Panc1 (cell line): Measurements from ENCODE around the gene SLC16A5. TPM values are rescaled to one million over a fixed set of nuclear protein-coding genes. Genes with fewer than 3 reads are reported as not detected.

Experiments
- ATAC-seq: fragments of 200-7000 bp; cut with Tn5 transposase; 2 replicates; pipeline ENCODE4 v1.9.1; 2020; ENCODE audit warnings: mild to moderate bottlenecking, moderate library complexity
- BruUV-seq: library from RNA; stranded (reverse); fragments of 400-500 nt; replicated peaks from 2 replicates; lab custom pipeline; 2021; lab: Mats Ljungman, UMichigan
- CTCF ChIA-PET: fragments of 300-600 bp; sonication (Branson Sonifier 250); formaldehyde crosslinking; loops from one replicate; lab custom pipeline; 2022; ENCODE audit warnings: antibody characterized with exemption; lab: Charles Lee
- POLR2A ChIA-PET: fragments of 300-600 bp; sonication (Branson Sonifier 250); formaldehyde crosslinking; loops from one replicate; lab custom pipeline; 2022; ENCODE audit warnings: antibody characterized with exemption; lab: Charles Lee
- DNase-seq: peaks from one replicate; pipeline ENCODE4 v3.0.0-alpha.2; 2010; ENCODE audit warnings: low read depth, low spot score
- H3K27ac ChIP-seq: 2 replicates; pipeline ENCODE4 v1.5.1; 2011; ENCODE audit warnings: mild to moderate bottlenecking, low read length, inconsistent platforms
- H3K27me3 ChIP-seq: fragments of 200-500 bp; sonication (Bioruptor generic); 2 replicates; pipeline ENCODE4 v1.6.0; 2014; ENCODE audit warnings: low read length, inconsistent platforms; ENCODE audit not compliant: control insufficient read depth, insufficient read depth
- H3K36me3 ChIP-seq: fragments of 200-500 bp; sonication (Bioruptor generic); 2 replicates; pipeline ENCODE4 v1.5.1; 2014; ENCODE audit warnings: inconsistent platforms, mild to moderate bottlenecking, low read length, moderate library complexity; ENCODE audit not compliant: control insufficient read depth, insufficient read depth
- H3K4me1 ChIP-seq: 2 replicates; pipeline ENCODE4 v1.5.1; 2011; ENCODE audit warnings: inconsistent platforms, mild to moderate bottlenecking, low read length, moderate library complexity; ENCODE audit not compliant: control insufficient read depth, insufficient read depth
- H3K4me3 ChIP-seq, 2 experiments: 2 replicates each; pipeline ENCODE4 v1.5.1; 2011 to 2012; ENCODE audit warnings: low read depth in 2 of 2, low read length in 2 of 2, mild to moderate bottlenecking in 2 of 2, inconsistent platforms in 1 of 2, moderate library complexity in 1 of 2
- H3K9me3 ChIP-seq: fragments of 200-500 bp; sonication (Bioruptor generic); 2 replicates; pipeline ENCODE4 v1.5.1; 2014; ENCODE audit warnings: low read depth, mild to moderate bottlenecking, inconsistent platforms, low read length, moderate library complexity; ENCODE audit not compliant: control insufficient read depth, insufficient read depth
- CTCF ChIP-seq: fragments of 450-650 bp; IDR thresholded peaks from 2 replicates; pipeline ENCODE4 v1.5.1; 2017; ENCODE audit warnings: mild to moderate bottlenecking
- POLR2AphosphoS5 ChIP-seq: IDR thresholded peaks from 2 replicates; pipeline ENCODE4 v1.6.1; 2012; ENCODE audit warnings: mild to moderate bottlenecking, low read depth, low read length, moderate library complexity
- REST ChIP-seq, 2 experiments: IDR thresholded peaks; 2 replicates each; pipeline ENCODE4 v1.6.1; 2011 to 2012; ENCODE audit warnings: low read depth in 2 of 2, control low read depth in 1 of 2, low read length in 1 of 2, mild to moderate bottlenecking in 1 of 2, moderate library complexity in 1 of 2; ENCODE audit not compliant: insufficient read depth in 1 of 2
- SIN3A ChIP-seq: IDR thresholded peaks from 2 replicates; pipeline ENCODE4 v1.6.1; 2012; ENCODE audit warnings: low read depth, mild to moderate bottlenecking, low read length, moderate library complexity, borderline replicate concordance; ENCODE audit not compliant: insufficient read depth
- TCF7L2 ChIP-seq: IDR thresholded peaks from 2 replicates; pipeline ENCODE4 v1.6.1; 2011; ENCODE audit warnings: mild to moderate bottlenecking, low read depth, low read length, inconsistent platforms
- in situ Hi-C: cut with HindIII; loops from 2 replicates; pipeline ENCODE4 v1.10.0; 2016; ENCODE audit warnings: low sequenced_read_pairs, low pct_unique_long_range_greater_than_20kb
- intact Hi-C: fragments of 100-400 bp; cut with micrococcal nuclease; formaldehyde crosslinking; loops from one replicate; pipeline ENCODE4 v1.10.0; 2022; ENCODE audit not compliant: unreplicated experiment
- total RNA-seq: library from RNA; stranded (reverse); gene quantifications from one replicate; pipeline ENCODE4 v1.2.1, GENCODE V29; 2021; ENCODE audit not compliant: unreplicated experiment

The SLC16A5 gene
- total RNA-seq, 1 experiment from 2014 or later, result 46.6 TPM

GRCh38 chr17:75059369-75060345 lies 28.1 kb upstream of the SLC16A5 start:
- peak; percentile 78 for ATAC-seq
- CTCF ChIA-PET, result interaction anchor here (0.5 to 1.5 kb wide), 13 partner anchors 9 to 153 kb away, joined by 3 to 12 read pairs (median 4); no protein-coding TSS in a partner anchor
- Histone ChIP-seq H3K9me3 (no peaks in the 10 kb centered on the region), H3K27ac (no peak overlapping the region), H3K4me1 (no peaks in the 10 kb centered on the region), H3K36me3 (peaks cover 7% of the 10 kb centered on the region; the same call in 1 of the 2 replicates), H3K4me3 (no peak overlapping the region), H3K27me3 (no peaks in the 10 kb centered on the region)
- in situ Hi-C loops (no loop called here), intact Hi-C loops (no loop called here)
- BruUV-seq, result no TSS peak
- DNase-seq, result no peak
- POLR2A ChIA-PET, result interaction anchor here (0.5 to 0.6 kb wide), 3 partner anchors 8 to 42 kb away, joined by 3 to 5 read pairs (median 3); no protein-coding TSS in a partner anchor
- no peak for TF ChIP-seq TCF7L2
- TF ChIP-seq REST (IDR thresholded peaks at IDR 0.05; ENCODE audit: insufficient read depth in 1 of 2, low read depth in 2 of 2, low read length in 1 of 2), result no peak
- TF ChIP-seq POLR2AphosphoS5, result no peak
- no peak for TF ChIP-seq SIN3A
- TF ChIP-seq CTCF, result no peak

- Histone ChIP-seq H3K27ac (no peak overlapping the region), H3K4me1 (no peaks in the 10 kb centered on the region), H3K27me3 (no peaks in the 10 kb centered on the region), H3K4me3 (no peak overlapping the region), H3K36me3 (peaks cover 7% of the 10 kb centered on the region; the same call in 1 of the 2 replicates), H3K9me3 (no peaks in the 10 kb centered on the region)
- in situ Hi-C loops, result no loop called here
- intact Hi-C loops, result no loop called here
- ChIA-PET CTCF (interaction anchor here (0.7 to 1.5 kb wide), 8 partner anchors 8 to 141 kb away, joined by 3 to 11 read pairs (median 5); no protein-coding TSS in a partner anchor), POLR2A (interaction anchor here (0.9 kb wide), 1 partner anchor 15 kb away, joined by 10 read pairs; no protein-coding TSS in a partner anchor)
- DNase-seq (no peak), ATAC-seq (no peak)
- BruUV-seq, result no TSS peak
- TF ChIP-seq POLR2AphosphoS5 (no peak), SIN3A (no peak), REST (IDR thresholded peaks at IDR 0.05; ENCODE audit: insufficient read depth in 1 of 2, low read depth in 2 of 2, low read length in 1 of 2) (no peak), TCF7L2 (no peak), CTCF (no peak)
Measured at GRCh38 chr17:75060434-75061054, 27.2 kb upstream of the SLC16A5 start.
